Tibial nerve (tissue), 4 donors: ENCODE measurements around the gene CCDC24.

Source experiments
- EP300 ChIP-seq, 2 donors: sonication (generic); formaldehyde crosslinking; IDR thresholded peaks; one replicate each; pipeline ENCODE4 v1.6.1; 2017; ENCODE audit warnings: antibody characterized with exemption in 2 of 2, mild to moderate bottlenecking in 1 of 2
- POLR2A ChIP-seq, 2 donors: fragments of 450-650 bp; IDR thresholded peaks; one replicate each; pipeline ENCODE4 v1.6.1; 2017; ENCODE audit warnings: antibody characterized with exemption in 2 of 2, mild to moderate bottlenecking in 2 of 2, moderate library complexity in 2 of 2
- TF ChIP-seq, protein P1 (sequence below), 5 experiments: fragments of 200-600 bp in 3 of 5; fragments of 450-650 bp in 2 of 5; sonication (generic) in 3 of 5; IDR thresholded peaks; one replicate each; pipeline ENCODE4 v1.5.1; 2016 to 2019; ENCODE audit warnings: antibody characterized with exemption in 5 of 5, mild to moderate bottlenecking in 3 of 5, moderate library complexity in 2 of 5

DNA sequence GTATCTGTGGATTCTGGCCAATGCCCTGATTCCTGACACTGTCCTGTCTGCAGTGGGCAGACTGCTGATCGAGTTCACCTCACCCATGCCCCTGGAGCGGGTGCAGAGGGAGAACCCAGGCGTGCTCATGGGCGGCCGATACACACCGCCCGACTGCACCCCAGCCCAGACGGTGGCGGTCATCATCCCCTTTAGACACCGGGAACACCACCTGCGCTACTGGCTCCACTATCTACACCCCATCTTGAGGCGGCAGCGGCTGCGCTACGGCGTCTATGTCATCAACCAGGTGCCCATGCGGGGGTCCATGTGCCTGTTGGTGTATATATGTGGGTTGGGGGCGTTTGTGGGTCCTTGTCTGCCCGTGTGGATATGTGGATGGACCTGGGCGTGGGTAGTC is 9.8 kb upstream of the CCDC24 start:
- TF ChIP-seq, protein P1, sequence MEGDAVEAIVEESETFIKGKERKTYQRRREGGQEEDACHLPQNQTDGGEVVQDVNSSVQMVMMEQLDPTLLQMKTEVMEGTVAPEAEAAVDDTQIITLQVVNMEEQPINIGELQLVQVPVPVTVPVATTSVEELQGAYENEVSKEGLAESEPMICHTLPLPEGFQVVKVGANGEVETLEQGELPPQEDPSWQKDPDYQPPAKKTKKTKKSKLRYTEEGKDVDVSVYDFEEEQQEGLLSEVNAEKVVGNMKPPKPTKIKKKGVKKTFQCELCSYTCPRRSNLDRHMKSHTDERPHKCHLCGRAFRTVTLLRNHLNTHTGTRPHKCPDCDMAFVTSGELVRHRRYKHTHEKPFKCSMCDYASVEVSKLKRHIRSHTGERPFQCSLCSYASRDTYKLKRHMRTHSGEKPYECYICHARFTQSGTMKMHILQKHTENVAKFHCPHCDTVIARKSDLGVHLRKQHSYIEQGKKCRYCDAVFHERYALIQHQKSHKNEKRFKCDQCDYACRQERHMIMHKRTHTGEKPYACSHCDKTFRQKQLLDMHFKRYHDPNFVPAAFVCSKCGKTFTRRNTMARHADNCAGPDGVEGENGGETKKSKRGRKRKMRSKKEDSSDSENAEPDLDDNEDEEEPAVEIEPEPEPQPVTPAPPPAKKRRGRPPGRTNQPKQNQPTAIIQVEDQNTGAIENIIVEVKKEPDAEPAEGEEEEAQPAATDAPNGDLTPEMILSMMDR (IDR thresholded peaks at IDR 0.05), result no peak
- TF ChIP-seq POLR2A (IDR thresholded peaks at IDR 0.05), result no peak
- no peak for TF ChIP-seq EP300 (IDR thresholded peaks at IDR 0.05)
